Astrocyte (in vitro differentiated cells and primary cell): ENCODE data around the gene NEBL. TPM values are rescaled to one million over a fixed set of nuclear protein-coding genes. Genes with fewer than 3 reads are reported as not detected.

Source experiments
- DNase-seq: peaks from one replicate; pipeline ENCODE4 v3.0.0-alpha.2; 2010; ENCODE audit warnings: low read depth
- FAIRE-seq: peaks from 2 replicates; lab custom pipeline; 2011; peaks lifted over from hg19 to GRCh38; lab: Jason Lieb, UNC
- H2AFZ ChIP-seq: 2 replicates; pipeline ENCODE4 v1.6.0; 2012; ENCODE audit warnings: low read depth, low read length, inconsistent platforms
- H3K27ac ChIP-seq: 2 replicates; pipeline ENCODE4 v1.5.1; 2011; ENCODE audit warnings: low read depth, low read length, inconsistent platforms
- H3K27me3 ChIP-seq: 2 replicates; pipeline ENCODE4 v1.6.0; 2011; ENCODE audit warnings: low read length, inconsistent platforms; ENCODE audit not compliant: insufficient read depth
- H3K36me3 ChIP-seq: 2 replicates; pipeline ENCODE4 v1.5.1; 2011; ENCODE audit warnings: low read length, inconsistent platforms; ENCODE audit not compliant: insufficient read depth
- H3K4me1 ChIP-seq: 2 replicates; pipeline ENCODE4 v1.5.1; 2011; ENCODE audit warnings: low read length, inconsistent platforms; ENCODE audit not compliant: insufficient read depth
- H3K4me2 ChIP-seq: 2 replicates; pipeline ENCODE4 v1.6.0; 2012; ENCODE audit warnings: low read length, inconsistent platforms
- H3K4me3 ChIP-seq: 2 replicates; pipeline ENCODE4 v1.5.1; 2011; ENCODE audit warnings: low read depth, mild to moderate bottlenecking, low read length, inconsistent platforms; ENCODE audit not compliant: insufficient read depth
- H3K79me2 ChIP-seq: 2 replicates; pipeline ENCODE4 v1.6.0; 2012; ENCODE audit warnings: mild to moderate bottlenecking, low read length, inconsistent platforms; ENCODE audit not compliant: insufficient read depth
- H3K9ac ChIP-seq: 2 replicates; pipeline ENCODE4 v1.6.0; 2012; ENCODE audit warnings: mild to moderate bottlenecking, low read length, inconsistent platforms
- H3K9me3 ChIP-seq: 2 replicates; pipeline ENCODE4 v1.5.1; 2012; ENCODE audit warnings: low read depth, mild to moderate bottlenecking, low read length, inconsistent platforms; ENCODE audit not compliant: insufficient read depth
- H4K20me1 ChIP-seq: 2 replicates; pipeline ENCODE4 v1.6.0; 2012; ENCODE audit warnings: low read length, inconsistent platforms; ENCODE audit not compliant: insufficient read depth
- H3K27ac Mint-ChIP-seq: one replicate; pipeline ENCODE4 v1.8.0; 2021; ENCODE audit warnings: mild to moderate bottlenecking, mixed read lengths; ENCODE audit not compliant: unreplicated experiment
- H3K27me3 Mint-ChIP-seq: one replicate; pipeline ENCODE4 v1.8.0; 2021; ENCODE audit warnings: low read depth, mixed read lengths; ENCODE audit not compliant: unreplicated experiment
- H3K36me3 Mint-ChIP-seq: one replicate; pipeline ENCODE4 v1.8.0; 2021; ENCODE audit warnings: low read depth, mixed read lengths; ENCODE audit not compliant: unreplicated experiment
- H3K4me1 Mint-ChIP-seq: one replicate; pipeline ENCODE4 v1.8.0; 2021; ENCODE audit warnings: low read depth, mixed read lengths; ENCODE audit not compliant: unreplicated experiment
- H3K4me3 Mint-ChIP-seq: one replicate; pipeline ENCODE4 v1.8.0; 2021; ENCODE audit warnings: mild to moderate bottlenecking, moderate library complexity, mixed read lengths; ENCODE audit not compliant: unreplicated experiment
- H3K9me3 Mint-ChIP-seq: one replicate; pipeline ENCODE4 v1.8.0; 2021; ENCODE audit warnings: mild to moderate bottlenecking, mixed read lengths; ENCODE audit not compliant: unreplicated experiment
- EZH2 ChIP-seq: IDR thresholded peaks from 2 replicates; pipeline ENCODE4 v1.6.1; 2012; ENCODE audit warnings: mild to moderate bottlenecking, low read length, inconsistent platforms; ENCODE audit not compliant: insufficient read depth
- total RNA-seq: library from RNA; stranded (reverse); gene quantifications from 2 replicates; pipeline ENCODE4 v1.2.1, GENCODE V29; 2021
- TF ChIP-seq, protein P1 (sequence below): IDR thresholded peaks from 2 replicates; pipeline ENCODE4 v1.5.1; 2011; ENCODE audit warnings: low read depth, mild to moderate bottlenecking, inconsistent platforms, low read length, moderate library complexity; ENCODE audit not compliant: insufficient read depth

NEBL gene
- total RNA-seq, 1 donor from 2014 or later: 6.0 TPM

DNA sequence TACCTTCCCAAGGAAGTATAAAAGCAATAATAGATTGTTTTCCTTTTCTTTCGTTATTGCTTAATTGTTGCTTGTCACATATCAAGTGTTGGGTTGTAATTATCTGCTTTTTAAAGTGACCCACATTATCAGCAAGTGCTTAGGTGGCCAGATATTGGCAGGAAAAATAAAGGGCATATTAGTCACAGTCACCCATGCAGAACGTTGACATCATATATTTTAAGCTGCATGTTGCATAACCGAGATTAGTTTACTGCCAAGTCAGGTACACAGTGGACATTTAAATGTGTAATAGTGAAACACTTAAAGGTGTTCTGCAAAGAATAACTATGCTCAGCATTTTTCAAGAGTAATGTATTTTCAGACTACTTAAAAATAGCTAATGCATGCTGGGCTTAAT is 11.4 kb downstream of the NEBL start:
- no peaks in the 10 kb centered on the region for H3K79me2 ChIP-seq
- TF ChIP-seq EZH2: no peak
- TF ChIP-seq, protein P1, sequence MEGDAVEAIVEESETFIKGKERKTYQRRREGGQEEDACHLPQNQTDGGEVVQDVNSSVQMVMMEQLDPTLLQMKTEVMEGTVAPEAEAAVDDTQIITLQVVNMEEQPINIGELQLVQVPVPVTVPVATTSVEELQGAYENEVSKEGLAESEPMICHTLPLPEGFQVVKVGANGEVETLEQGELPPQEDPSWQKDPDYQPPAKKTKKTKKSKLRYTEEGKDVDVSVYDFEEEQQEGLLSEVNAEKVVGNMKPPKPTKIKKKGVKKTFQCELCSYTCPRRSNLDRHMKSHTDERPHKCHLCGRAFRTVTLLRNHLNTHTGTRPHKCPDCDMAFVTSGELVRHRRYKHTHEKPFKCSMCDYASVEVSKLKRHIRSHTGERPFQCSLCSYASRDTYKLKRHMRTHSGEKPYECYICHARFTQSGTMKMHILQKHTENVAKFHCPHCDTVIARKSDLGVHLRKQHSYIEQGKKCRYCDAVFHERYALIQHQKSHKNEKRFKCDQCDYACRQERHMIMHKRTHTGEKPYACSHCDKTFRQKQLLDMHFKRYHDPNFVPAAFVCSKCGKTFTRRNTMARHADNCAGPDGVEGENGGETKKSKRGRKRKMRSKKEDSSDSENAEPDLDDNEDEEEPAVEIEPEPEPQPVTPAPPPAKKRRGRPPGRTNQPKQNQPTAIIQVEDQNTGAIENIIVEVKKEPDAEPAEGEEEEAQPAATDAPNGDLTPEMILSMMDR: no peak
- no peak overlapping the region for H3K27ac ChIP-seq
- Mint-ChIP-seq H3K4me3 (no peak overlapping the region), H3K36me3 (no peaks in the 10 kb centered on the region), H3K27me3 (no peaks in the 10 kb centered on the region), H3K4me1 (peaks cover 11% of the 10 kb centered on the region), H3K27ac (no peak overlapping the region), H3K9me3 (no peaks in the 10 kb centered on the region)
- H3K36me3 ChIP-seq: no peaks in the 10 kb centered on the region
- no peak overlapping the region for H3K9ac ChIP-seq
- no peak for FAIRE-seq
- H3K4me2 ChIP-seq: no peak overlapping the region
- H4K20me1 ChIP-seq: no peaks in the 10 kb centered on the region
- no peak overlapping the region for H2AFZ ChIP-seq
- H3K4me3 ChIP-seq: no peak overlapping the region
- no peaks in the 10 kb centered on the region for H3K9me3 ChIP-seq
- H3K4me1 ChIP-seq: peaks cover 7% of the 10 kb centered on the region
- no peaks in the 10 kb centered on the region for H3K27me3 ChIP-seq
- DNase-seq: no peak

DNA sequence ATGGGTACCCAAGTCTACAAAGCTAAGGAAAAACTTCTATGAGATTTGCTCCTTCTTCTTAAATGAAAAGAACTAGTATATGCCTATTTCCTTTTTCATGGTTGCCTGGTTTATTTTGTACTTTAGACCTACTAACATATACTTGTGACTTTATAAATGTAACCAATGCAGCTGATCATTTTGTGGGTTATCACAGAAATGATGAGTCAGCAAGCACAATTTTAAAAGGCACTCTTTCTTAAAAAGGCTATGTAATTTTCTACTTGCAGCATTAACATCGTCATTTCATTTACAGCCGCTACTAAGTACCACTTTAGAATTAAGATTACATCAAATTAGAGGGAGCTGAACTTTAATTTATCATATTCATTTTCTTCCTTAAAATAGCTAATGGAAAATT is 13.6 kb downstream of the NEBL start:
- no peaks in the 10 kb centered on the region for H3K9me3 Mint-ChIP-seq
- Histone ChIP-seq H4K20me1 (no peaks in the 10 kb centered on the region), H3K4me2 (no peak overlapping the region), H3K9ac (no peak overlapping the region), H3K79me2 (no peaks in the 10 kb centered on the region), H3K36me3 (no peaks in the 10 kb centered on the region), H3K27me3 (no peaks in the 10 kb centered on the region), H3K4me1 (no peaks in the 10 kb centered on the region), H3K9me3 (no peaks in the 10 kb centered on the region), H3K27ac (no peak overlapping the region), H3K4me3 (no peak overlapping the region), H2AFZ (no peak overlapping the region)
- TF ChIP-seq, protein P1: no peak
- TF ChIP-seq EZH2: no peak
- DNase-seq: no peak
- no peaks in the 10 kb centered on the region for H3K27me3 Mint-ChIP-seq
- H3K36me3 Mint-ChIP-seq: peaks cover 1% of the 10 kb centered on the region
- H3K27ac Mint-ChIP-seq: no peak overlapping the region
- FAIRE-seq: no peak
- H3K4me1 Mint-ChIP-seq: peaks cover 5% of the 10 kb centered on the region
- no peak overlapping the region for H3K4me3 Mint-ChIP-seq

DNA sequence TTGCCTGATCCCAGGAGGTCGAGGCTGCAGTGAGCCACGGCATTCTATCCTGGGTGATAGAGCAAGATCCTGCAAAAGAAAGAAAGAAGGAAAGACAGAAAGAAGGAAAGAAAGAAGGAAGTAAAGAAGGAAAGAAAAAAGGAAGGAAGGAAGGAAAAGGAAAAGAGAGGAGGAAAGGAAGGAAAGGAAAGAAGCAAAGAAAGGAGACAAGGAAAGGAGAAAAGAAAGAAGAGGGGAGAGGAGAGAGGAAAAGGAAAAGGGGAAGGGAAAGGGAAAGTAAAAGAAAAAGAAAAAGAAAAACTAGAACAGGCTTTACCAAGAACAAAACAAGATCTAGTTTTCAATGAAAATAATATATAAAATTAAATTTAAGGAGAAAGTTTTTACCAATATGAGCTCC is 15.0 kb downstream of the NEBL start:
- Histone ChIP-seq H3K9ac (no peak overlapping the region), H3K27ac (no peak overlapping the region), H3K36me3 (no peaks in the 10 kb centered on the region), H3K4me2 (no peak overlapping the region), H3K27me3 (no peaks in the 10 kb centered on the region), H3K79me2 (no peaks in the 10 kb centered on the region), H3K4me3 (no peak overlapping the region), H3K4me1 (no peaks in the 10 kb centered on the region), H3K9me3 (no peaks in the 10 kb centered on the region), H4K20me1 (no peaks in the 10 kb centered on the region), H2AFZ (no peak overlapping the region)
- H3K27ac Mint-ChIP-seq: no peak overlapping the region
- peaks cover 1% of the 10 kb centered on the region for H3K36me3 Mint-ChIP-seq
- FAIRE-seq (no peak), DNase-seq (no peak)
- no peaks in the 10 kb centered on the region for H3K27me3 Mint-ChIP-seq
- peaks cover 2% of the 10 kb centered on the region for H3K9me3 Mint-ChIP-seq
- no peak overlapping the region for H3K4me3 Mint-ChIP-seq
- H3K4me1 Mint-ChIP-seq: peaks cover 14% of the 10 kb centered on the region
- TF ChIP-seq, protein P1: no peak
- TF ChIP-seq EZH2: no peak
